Spleen (tissue), 11 donors: Measurements from ENCODE around the gene FLII. TPM values are rescaled to one million over a fixed set of nuclear protein-coding genes. Genes with fewer than 3 reads are reported as not detected.

ENCODE experiments used
- DNase-seq: peaks from one replicate; pipeline ENCODE4 v3.0.0-alpha.2; 2020
- H3K27ac ChIP-seq, 8 donors: fragments of 200-600 bp; sonication (generic) in 7 of 8; 1 replicate in 4 of 8; 2 replicates in 4 of 8; pipeline versions ENCODE4 v1.5.0 to v1.8.0; 2016 to 2021; ENCODE audit warnings: inconsistent platforms in 4 of 8, mild to moderate bottlenecking in 4 of 8, moderate library complexity in 1 of 8
- H3K27me3 ChIP-seq, 7 donors: fragments of 200-600 bp; sonication (generic) in 6 of 7; replicated peaks in 1 of 7; 1 replicate in 4 of 7; 2 replicates in 3 of 7; pipeline versions ENCODE4 v1.5.0 to v1.8.0; 2016 to 2021; ENCODE audit warnings: inconsistent platforms in 3 of 7, mild to moderate bottlenecking in 1 of 7
- H3K36me3 ChIP-seq, 6 donors: fragments of 200-600 bp; sonication (generic) in 5 of 6; 1 replicate in 4 of 6; 2 replicates in 2 of 6; pipeline versions ENCODE4 v1.5.0 to v1.8.0; 2016 to 2021; ENCODE audit warnings: inconsistent platforms in 2 of 6
- H3K4me1 ChIP-seq, 6 donors: fragments of 200-600 bp; sonication (generic) in 5 of 6; 1 replicate in 3 of 6; 2 replicates in 3 of 6; pipeline versions ENCODE4 v1.5.0 to v1.8.0; 2016 to 2021; ENCODE audit warnings: inconsistent platforms in 3 of 6
- H3K4me3 ChIP-seq, 8 donors: fragments of 200-600 bp; sonication (generic) in 7 of 8; 1 replicate in 4 of 8; 2 replicates in 4 of 8; pipeline versions ENCODE4 v1.5.0 to v1.8.0; 2016 to 2021; ENCODE audit warnings: inconsistent platforms in 4 of 8, mild to moderate bottlenecking in 4 of 8, moderate library complexity in 2 of 8
- H3K9me3 ChIP-seq, 8 donors: fragments of 200-600 bp; sonication (generic) in 7 of 8; 1 replicate in 4 of 8; 2 replicates in 4 of 8; pipeline versions ENCODE4 v1.5.0 to v1.8.0; 2016 to 2021; ENCODE audit warnings: inconsistent platforms in 4 of 8
- CTCF ChIP-seq, 11 experiments: fragments of 200-600 bp in 7 of 11; fragments of 450-650 bp in 4 of 11; sonication (generic) in 4 of 11; IDR thresholded peaks in 8 of 11; conservative IDR thresholded peaks in 3 of 11; 1 replicate in 7 of 11; 2 replicates in 4 of 11; pipeline versions ENCODE4 v1.4.0 to v1.8.0; 2016 to 2021; ENCODE audit warnings: antibody characterized with exemption in 11 of 11, inconsistent platforms in 4 of 11, mild to moderate bottlenecking in 1 of 11
- POLR2A ChIP-seq, 3 donors: fragments of 450-650 bp; IDR thresholded peaks; one replicate each; pipeline ENCODE4 v1.5.1; 2017; ENCODE audit warnings: antibody characterized with exemption in 3 of 3, mild to moderate bottlenecking in 1 of 3
- POLR2AphosphoS5 ChIP-seq, 3 donors: sonication (generic); formaldehyde crosslinking; IDR thresholded peaks; one replicate each; pipeline ENCODE4 v1.5.1; 2017; ENCODE audit warnings: antibody characterized with exemption in 3 of 3
- WGBS, 5 donors: extraction: QIAGEN DNeasy Blood & Tissue Kit in 3 of 5; methylation state at CpG; one replicate each; pipeline versions ENCODE4 v1.1.5 to v1.1.7; 2013 to 2018; 5-methylcytosine and 5-hydroxymethylcytosine counted together
- intact Hi-C: fragments of 100-400 bp; cut with DNase I; formaldehyde crosslinking; loops from one replicate; pipeline ENCODE4 v1.15.0; 2023; ENCODE audit warnings: low total_unique reads
- polyA plus RNA-seq, 3 donors: library from polyadenylated mRNA; stranded (reverse); fragments of 200-250 nt; gene quantifications; one replicate each; pipeline ENCODE4 v1.2.1, GENCODE V29; 2013
- total RNA-seq, 7 donors: library from RNA; depleted of rRNA in 3 of 7; stranded (reverse); fragments of >200 nt in 3 of 7; fragmentation: NEBNext Ultra II Directional in 4 of 7; extraction: Animal tissue kit (Norgen Biotek cat#: 25700) in 4 of 7; gene quantifications; one replicate each; pipeline versions ENCODE4 v1.1.0 to v1.2.1, GENCODE V29; 2016 to 2021
- donor health status: healthy with polysubstance abuse.
- donor health status: DM: no; HTN: no; CAD: no; lungs with moderate emphysema.
- donor health status: DM: no; HTN: no; CAD: no.
- donor health status: Bipolar disorder and iron deficiency.
- donor health status: healthy.
- donor health status: DM: no; HTN: no; CAD: no.
- donor health status: DM: yes; HTN: yes; CAD: no.

FLII gene
- total and polyA plus RNA-seq, 10 donors = 143 to 346 (median 280) TPM

- DNase-seq = peak; percentile 99
- peaks cover 36 to 69% (median 60%) of the 10 kb centered on the region in 6 donors for H3K4me1 ChIP-seq
- no peaks in the 10 kb centered on the region for H3K9me3 ChIP-seq
- intact Hi-C loops = no loop called here
- 0 to 1% (median 0%) methylated on average over 18 to 72 of the region's 72 CpGs for WGBS, 5 donors
- peak within 1 kb of the TSS; percentile 57 to 98 (median 92) for H3K27ac ChIP-seq
- peaks cover 0 to 43% (median 36%) of the 10 kb centered on the region in 6 donors for H3K36me3 ChIP-seq
- H3K27me3 ChIP-seq = no peaks in the 10 kb centered on the region
- peak within 1 kb of the TSS; percentile 44 to 100 (median 80) for H3K4me3 ChIP-seq
- peak in 4 of 11 experiments; percentile 4 to 42 (median 28) for TF ChIP-seq CTCF (IDR thresholded peaks at IDR 0.05 in 8 of 11, conservative IDR thresholded peaks at IDR 0.05 in 3 of 11)
- peak; percentile 74 to 88 (median 85) for TF ChIP-seq POLR2AphosphoS5 (IDR thresholded peaks at IDR 0.05)
- TF ChIP-seq POLR2A (IDR thresholded peaks at IDR 0.05) = no peak
Observed at GRCh38 chr17:18260332-18261145, 2.0 kb upstream of the FLII start, which contains the start of gene MIEF2. MIEF2 (plus strand) TSS chr17:18260662; CDS start chr17:18262721, 2,059 bp downstream.

- peaks cover 36 to 71% (median 60%) of the 10 kb centered on the region in 6 donors for H3K4me1 ChIP-seq
- H3K36me3 ChIP-seq = peaks cover 0 to 43% (median 36%) of the 10 kb centered on the region in 6 donors
- intact Hi-C loops = no loop called here
- peak overlapping the region in 7 of 8 donors; percentile 89 to 98 (median 92) for H3K27ac ChIP-seq
- no peaks in the 10 kb centered on the region for H3K9me3 ChIP-seq
- peak overlapping the region in 6 of 8 donors; percentile 70 to 97 (median 80) for H3K4me3 ChIP-seq
- no peak for TF ChIP-seq POLR2A (IDR thresholded peaks at IDR 0.05)
- TF ChIP-seq POLR2AphosphoS5 (IDR thresholded peaks at IDR 0.05) = no peak
- WGBS, 5 donors = 71 to 77% (median 71%) methylated on average over 21 to 22 of the region's 22 CpGs
- DNase-seq = no peak
- H3K27me3 ChIP-seq = no peaks in the 10 kb centered on the region
Observed at GRCh38 chr17:18259621-18260331, 1.2 kb upstream of the FLII start.

- intact Hi-C loops = no loop called here
- Histone ChIP-seq H3K27ac (peak overlapping the region; percentile 80 to 99 (median 96)), H3K4me3 (peak overlapping the region; percentile 78 to 100 (median 98)), H3K9me3 (no peaks in the 10 kb centered on the region), H3K4me1 (peaks cover 36 to 68% (median 58%) of the 10 kb centered on the region in 6 donors), H3K36me3 (peaks cover 0 to 43% (median 36%) of the 10 kb centered on the region in 6 donors), H3K27me3 (no peaks in the 10 kb centered on the region)
- WGBS, 5 donors = 0 to 2% (median 0%) methylated on average over 4 to 16 of the region's 16 CpGs
- no peak for DNase-seq
- TF ChIP-seq POLR2AphosphoS5 (IDR thresholded peaks at IDR 0.05) (peak; percentile 32 to 78 (median 56)), CTCF (IDR thresholded peaks at IDR 0.05 in 8 of 11, conservative IDR thresholded peaks at IDR 0.05 in 3 of 11) (peak in 1 of 11 experiments; percentile 5), POLR2A (IDR thresholded peaks at IDR 0.05) (no peak)
Observed at GRCh38 chr17:18257982-18258355, 569 bp downstream of the FLII start.

- H3K36me3 ChIP-seq = peaks cover 0 to 45% (median 42%) of the 10 kb centered on the region in 6 donors
- intact Hi-C loops = no loop called here
- no peaks in the 10 kb centered on the region for H3K27me3 ChIP-seq
- H3K4me1 ChIP-seq = peaks cover 35 to 62% (median 55%) of the 10 kb centered on the region in 6 donors
- TF ChIP-seq CTCF (IDR thresholded peaks at IDR 0.05 in 8 of 11, conservative IDR thresholded peaks at IDR 0.05 in 3 of 11) (no peak), POLR2AphosphoS5 (IDR thresholded peaks at IDR 0.05) (peak in 2 of 3 donors; percentile 2 to 7), POLR2A (IDR thresholded peaks at IDR 0.05) (no peak)
- peak; percentile 89 for DNase-seq
- no peaks in the 10 kb centered on the region for H3K9me3 ChIP-seq
- 21 to 30% (median 26%) methylated on average over 12 to 18 of the region's 18 CpGs for WGBS, 5 donors
- peak overlapping the region; percentile 78 to 100 (median 98) for H3K4me3 ChIP-seq
- H3K27ac ChIP-seq = peak overlapping the region; percentile 80 to 99 (median 96)
Observed at GRCh38 chr17:18257268-18257981, 1.1 kb downstream of the FLII start.
